Esophagus squamous epithelium (tissue), 4 donors: ENCODE measurements around the gene CLSTN1.

Experiments
- CTCF ChIP-seq, 6 experiments: fragments of 450-650 bp in 4 of 6; fragments of 200-600 bp in 2 of 6; sonication (generic) in 2 of 6; IDR thresholded peaks; one replicate each; pipeline ENCODE4 v1.5.1; 2016 to 2019; ENCODE audit warnings: antibody characterized with exemption in 6 of 6, mild to moderate bottlenecking in 4 of 6, moderate library complexity in 4 of 6
- POLR2A ChIP-seq, 4 donors: fragments of 450-650 bp; IDR thresholded peaks; one replicate each; pipeline ENCODE4 v1.6.1; 2017; ENCODE audit warnings: antibody characterized with exemption in 4 of 4, mild to moderate bottlenecking in 4 of 4, moderate library complexity in 3 of 4

DNA sequence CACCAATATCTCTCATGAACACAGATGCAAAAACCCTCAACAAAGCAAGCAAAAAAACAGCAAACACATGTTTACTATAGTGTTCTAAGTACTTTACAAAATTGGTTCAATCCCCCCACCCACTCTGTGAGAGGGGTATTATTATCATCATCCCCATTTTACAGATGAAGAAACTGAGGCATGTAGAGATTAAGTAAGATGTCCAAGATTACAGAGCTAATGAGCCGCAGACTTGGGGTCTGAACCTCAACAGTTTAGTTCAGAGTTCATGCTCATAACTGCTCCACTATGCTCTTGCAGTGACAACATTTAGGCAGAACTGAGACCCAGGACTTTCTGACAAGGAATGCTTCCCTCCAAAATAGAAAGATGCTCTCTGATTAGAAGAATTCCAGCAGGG, 21.9 kb downstream of the CLSTN1 start:
- TF ChIP-seq CTCF (IDR thresholded peaks at IDR 0.05) = no peak
- TF ChIP-seq POLR2A (IDR thresholded peaks at IDR 0.05) = no peak
